ENCODE data around the gene RPAP3. TPM values are rescaled to one million over a fixed set of nuclear protein-coding genes. Genes with fewer than 3 reads are reported as not detected.
A peak's percentile ranks its signal among the peaks of the same experiment; 100 is the strongest.

Gene RPAP3
- total RNA-seq, 1 experiment from 2014 or later, result 40.3 TPM

- DNase-seq (ENCODE audit: low read depth), result peak; percentile 46
Measured at GRCh38 chr12:47742253-47742825, 36.5 kb upstream of the RPAP3 start.

GRCh38 chr12:47741340-47741703 is 35.5 kb upstream of the RPAP3 start:
- DNase-seq (ENCODE audit: low read depth), result peak; percentile 90

- DNase-seq (ENCODE audit: low read depth), result no peak
Measured at GRCh38 chr12:47740606-47741339, 34.9 kb upstream of the RPAP3 start.

GRCh38 chr12:47739979-47740378 is 34.1 kb upstream of the RPAP3 start:
- no peak for DNase-seq (ENCODE audit: low read depth)

- DNase-seq (ENCODE audit: low read depth), result no peak
Measured at GRCh38 chr12:47739297-47739696, 33.5 kb upstream of the RPAP3 start.

GRCh38 chr12:47737936-47738594 is 32.2 kb upstream of the RPAP3 start:
- no peak for DNase-seq (ENCODE audit: low read depth)

GRCh38 chr12:47736877-47737676 is 31.2 kb upstream of the RPAP3 start:
- peak; percentile 31 for DNase-seq (ENCODE audit: low read depth)

- no peak for DNase-seq (ENCODE audit: low read depth)
Measured at GRCh38 chr12:47736216-47736615, 30.4 kb upstream of the RPAP3 start.

- no peak for DNase-seq (ENCODE audit: low read depth)
Measured at GRCh38 chr12:47735649-47736048, 29.8 kb upstream of the RPAP3 start.

- no peak for DNase-seq (ENCODE audit: low read depth)
Measured at GRCh38 chr12:47734725-47735480, 29.1 kb upstream of the RPAP3 start.

GRCh38 chr12:47733142-47733541 is 27.3 kb upstream of the RPAP3 start:
- DNase-seq (ENCODE audit: low read depth), result no peak

GRCh38 chr12:47732504-47732903 is 26.7 kb upstream of the RPAP3 start:
- DNase-seq (ENCODE audit: low read depth), result no peak

GRCh38 chr12:47731723-47732122 is 25.9 kb upstream of the RPAP3 start:
- no peak for DNase-seq (ENCODE audit: low read depth)

GRCh38 chr12:47730341-47730744 is 24.5 kb upstream of the RPAP3 start:
- peak; percentile 55 for DNase-seq (ENCODE audit: low read depth)

GRCh38 chr12:47729233-47729632 is 23.4 kb upstream of the RPAP3 start:
- peak; percentile 52 for DNase-seq (ENCODE audit: low read depth)

- peak; percentile 58 for DNase-seq (ENCODE audit: low read depth)
Measured at GRCh38 chr12:47725893-47726292, 20.1 kb upstream of the RPAP3 start.

- DNase-seq (ENCODE audit: low read depth), result no peak
Measured at GRCh38 chr12:47725091-47725772, 19.4 kb upstream of the RPAP3 start, which contains the start of gene ENDOU. Gene ENDOU (minus strand): TSS chr12:47725490. CDS start chr12:47725413, 77 bp downstream.

GRCh38 chr12:47722941-47723631 is 17.3 kb upstream of the RPAP3 start:
- DNase-seq (ENCODE audit: low read depth), result no peak

GRCh38 chr12:47722136-47722834 is 16.5 kb upstream of the RPAP3 start:
- DNase-seq (ENCODE audit: low read depth), result no peak
